Endodermal cell (in vitro differentiated cells): Measurements from ENCODE around the gene UQCR11. TPM values are rescaled to one million over a fixed set of nuclear protein-coding genes. Genes with fewer than 3 reads are reported as not detected.

Source experiments
- DNase-seq: peaks from one replicate; pipeline ENCODE4 v3.0.0-alpha.2; 2017
- H3K27ac ChIP-seq: 2 replicates; pipeline ENCODE4 v1.5.1; 2013; ENCODE audit warnings: mild to moderate bottlenecking, low read depth, low read length, moderate library complexity
- H3K27me3 ChIP-seq: 2 replicates; pipeline ENCODE4 v1.6.1; 2013; ENCODE audit warnings: mild to moderate bottlenecking, low read length, moderate library complexity; ENCODE audit not compliant: insufficient read depth, control insufficient read depth, poor library complexity, severe bottlenecking
- H3K36me3 ChIP-seq: 2 replicates; pipeline ENCODE4 v1.7.0; 2013; ENCODE audit warnings: mild to moderate bottlenecking, low read length, moderate library complexity; ENCODE audit not compliant: control insufficient read depth, insufficient read depth
- H3K4me1 ChIP-seq: one replicate; pipeline ENCODE4 v1.7.0; 2013; ENCODE audit warnings: low read length; ENCODE audit not compliant: control insufficient read depth, insufficient read depth
- H3K4me3 ChIP-seq: 2 replicates; pipeline ENCODE4 v1.5.1; 2013; ENCODE audit warnings: mild to moderate bottlenecking, low read length, moderate library complexity
- H3K9ac ChIP-seq: 2 replicates; pipeline ENCODE4 v1.6.1; 2013; ENCODE audit warnings: mild to moderate bottlenecking, low read length, moderate library complexity; ENCODE audit not compliant: poor library complexity, severe bottlenecking; ENCODE audit errors: extremely low read depth
- H3K9me3 ChIP-seq: 2 replicates; pipeline ENCODE4 v1.6.1; 2013; ENCODE audit warnings: mild to moderate bottlenecking, low read length, moderate library complexity; ENCODE audit not compliant: control insufficient read depth
- H3K27ac Mint-ChIP-seq: 2 replicates; pipeline ENCODE4 v1.8.0; 2020; ENCODE audit warnings: mixed read lengths
- H3K27me3 Mint-ChIP-seq: 2 replicates; pipeline ENCODE4 v1.8.0; 2021; ENCODE audit warnings: mild to moderate bottlenecking, mixed read lengths; ENCODE audit not compliant: insufficient read depth
- H3K36me3 Mint-ChIP-seq: 2 replicates; pipeline ENCODE4 v1.8.0; 2020; ENCODE audit warnings: low read depth, mixed read lengths
- H3K4me1 Mint-ChIP-seq: 2 replicates; pipeline ENCODE4 v1.8.0; 2020; ENCODE audit warnings: mixed read lengths
- H3K4me3 Mint-ChIP-seq: 2 replicates; pipeline ENCODE4 v1.8.0; 2020; ENCODE audit warnings: mild to moderate bottlenecking, moderate library complexity, mixed read lengths
- H3K9me3 Mint-ChIP-seq: 2 replicates; pipeline ENCODE4 v1.8.0; 2020; ENCODE audit warnings: mild to moderate bottlenecking, mixed read lengths
- WGBS, 2 experiments: methylation state at CpG; one replicate each; pipeline versions ENCODE4 v1.1.5 to v1.1.7; 2013; ENCODE audit warnings: missing lambda C conversion rate in 2 of 2, mixed read lengths in 1 of 2; ENCODE audit not compliant: insufficient coverage in 1 of 2, insufficient read length in 1 of 2; 5-methylcytosine and 5-hydroxymethylcytosine counted together
- total RNA-seq, 2 donors: library from RNA; stranded (reverse); fragmentation: NEBNext Ultra II Directional in 1 of 2; extraction: Animal tissue kit (Norgen Biotek cat#: 25700) in 1 of 2; gene quantifications; 2 replicates in 1 of 2; 3 replicates in 1 of 2; pipeline ENCODE4 v1.2.1, GENCODE V29; 2021
- TF ChIP-seq, protein P1 (sequence below): fragments of 200-600 bp; sonication (generic); conservative IDR thresholded peaks from 2 replicates; pipeline ENCODE4 v1.5.0; 2021; ENCODE audit warnings: antibody characterized with exemption, mild to moderate bottlenecking

The UQCR11 gene
- total RNA-seq, 2 donors from 2014 or later = 171 to 195 TPM

DNA sequence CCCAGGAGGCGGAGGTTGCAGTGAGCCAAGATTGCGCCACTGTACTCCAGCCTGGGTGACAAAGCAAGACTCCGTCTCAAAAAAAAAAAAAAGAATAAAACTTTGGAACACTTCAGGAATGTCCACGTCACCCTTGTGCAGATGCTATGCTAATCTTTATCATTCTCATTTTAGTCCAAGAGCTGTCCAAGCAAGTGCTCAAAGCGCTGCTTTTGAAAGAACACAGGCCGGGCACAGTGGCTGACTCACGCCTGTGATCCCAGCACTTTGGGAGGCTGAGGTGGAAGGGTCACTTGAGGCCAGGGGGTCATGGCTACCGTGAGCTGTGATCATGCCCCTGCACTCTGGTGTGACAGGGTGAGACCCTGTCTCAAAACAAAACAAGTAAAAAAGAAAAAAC lies 11.1 kb upstream of the UQCR11 start:
- H3K9me3 Mint-ChIP-seq = no peaks in the 10 kb centered on the region
- TF ChIP-seq, protein P1, sequence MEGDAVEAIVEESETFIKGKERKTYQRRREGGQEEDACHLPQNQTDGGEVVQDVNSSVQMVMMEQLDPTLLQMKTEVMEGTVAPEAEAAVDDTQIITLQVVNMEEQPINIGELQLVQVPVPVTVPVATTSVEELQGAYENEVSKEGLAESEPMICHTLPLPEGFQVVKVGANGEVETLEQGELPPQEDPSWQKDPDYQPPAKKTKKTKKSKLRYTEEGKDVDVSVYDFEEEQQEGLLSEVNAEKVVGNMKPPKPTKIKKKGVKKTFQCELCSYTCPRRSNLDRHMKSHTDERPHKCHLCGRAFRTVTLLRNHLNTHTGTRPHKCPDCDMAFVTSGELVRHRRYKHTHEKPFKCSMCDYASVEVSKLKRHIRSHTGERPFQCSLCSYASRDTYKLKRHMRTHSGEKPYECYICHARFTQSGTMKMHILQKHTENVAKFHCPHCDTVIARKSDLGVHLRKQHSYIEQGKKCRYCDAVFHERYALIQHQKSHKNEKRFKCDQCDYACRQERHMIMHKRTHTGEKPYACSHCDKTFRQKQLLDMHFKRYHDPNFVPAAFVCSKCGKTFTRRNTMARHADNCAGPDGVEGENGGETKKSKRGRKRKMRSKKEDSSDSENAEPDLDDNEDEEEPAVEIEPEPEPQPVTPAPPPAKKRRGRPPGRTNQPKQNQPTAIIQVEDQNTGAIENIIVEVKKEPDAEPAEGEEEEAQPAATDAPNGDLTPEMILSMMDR = no peak
- H3K36me3 Mint-ChIP-seq = peaks cover 70% of the 10 kb centered on the region
- no peak overlapping the region for H3K27ac ChIP-seq
- H3K27ac Mint-ChIP-seq = peak overlapping the region; percentile 7
- H3K4me1 ChIP-seq = no peaks in the 10 kb centered on the region
- no peaks in the 10 kb centered on the region for H3K27me3 Mint-ChIP-seq
- H3K9me3 ChIP-seq = no peaks in the 10 kb centered on the region
- no peak overlapping the region for H3K4me3 ChIP-seq
- 87 to 97% methylated on average over 5 to 8 of the region's 8 CpGs for WGBS, 2 experiments
- peaks cover 79% of the 10 kb centered on the region for H3K36me3 ChIP-seq
- no peaks in the 10 kb centered on the region for H3K27me3 ChIP-seq
- H3K4me3 Mint-ChIP-seq = no peak overlapping the region
- no peak overlapping the region for H3K9ac ChIP-seq
- no peaks in the 10 kb centered on the region for H3K4me1 Mint-ChIP-seq
- DNase-seq = no peak

DNA sequence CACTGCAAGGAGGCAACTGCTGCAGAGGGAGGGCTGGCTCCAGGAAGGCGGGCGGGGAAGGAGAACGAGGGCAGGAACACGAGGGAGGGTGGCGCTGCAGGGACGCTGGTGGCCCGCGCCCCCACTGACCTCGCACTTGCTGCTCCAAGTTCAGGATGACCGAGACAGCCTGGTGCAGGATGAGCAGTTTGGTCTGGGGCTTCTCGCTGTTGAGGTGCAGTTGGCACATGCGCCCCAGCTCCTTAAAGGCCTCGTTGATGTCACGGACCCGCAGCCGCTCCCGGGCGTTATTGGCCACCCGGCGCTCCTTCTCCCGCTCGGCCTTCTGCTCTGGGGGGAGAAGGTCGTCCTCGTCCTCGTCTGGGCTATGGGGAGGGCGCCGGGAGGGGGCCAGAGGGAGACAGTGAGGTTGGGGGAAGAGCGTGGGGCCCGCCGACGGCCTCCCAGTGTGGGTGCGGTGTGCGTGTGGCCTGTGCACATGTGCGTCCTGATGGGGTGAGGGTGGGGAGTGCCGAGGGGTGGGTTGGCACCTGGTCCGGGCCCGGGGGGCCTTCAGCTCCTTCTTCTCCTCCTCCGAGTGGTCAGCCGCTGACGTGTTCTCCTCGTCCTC lies 10.0 kb upstream of the UQCR11 start:
- WGBS, 2 experiments = 93 to 95% methylated on average over 15 to 40 of the region's 41 CpGs
- H3K27me3 ChIP-seq = no peaks in the 10 kb centered on the region
- Mint-ChIP-seq H3K27ac (no peak overlapping the region), H3K4me1 (no peaks in the 10 kb centered on the region), H3K4me3 (no peak overlapping the region), H3K27me3 (no peaks in the 10 kb centered on the region), H3K9me3 (no peaks in the 10 kb centered on the region), H3K36me3 (peaks cover 76% of the 10 kb centered on the region)
- H3K27ac ChIP-seq = no peak overlapping the region
- no peak overlapping the region for H3K9ac ChIP-seq
- DNase-seq = no peak
- H3K4me3 ChIP-seq = no peak overlapping the region
- no peaks in the 10 kb centered on the region for H3K4me1 ChIP-seq
- TF ChIP-seq, protein P1 = no peak
- peaks cover 75% of the 10 kb centered on the region for H3K36me3 ChIP-seq
- H3K9me3 ChIP-seq = no peaks in the 10 kb centered on the region

DNA sequence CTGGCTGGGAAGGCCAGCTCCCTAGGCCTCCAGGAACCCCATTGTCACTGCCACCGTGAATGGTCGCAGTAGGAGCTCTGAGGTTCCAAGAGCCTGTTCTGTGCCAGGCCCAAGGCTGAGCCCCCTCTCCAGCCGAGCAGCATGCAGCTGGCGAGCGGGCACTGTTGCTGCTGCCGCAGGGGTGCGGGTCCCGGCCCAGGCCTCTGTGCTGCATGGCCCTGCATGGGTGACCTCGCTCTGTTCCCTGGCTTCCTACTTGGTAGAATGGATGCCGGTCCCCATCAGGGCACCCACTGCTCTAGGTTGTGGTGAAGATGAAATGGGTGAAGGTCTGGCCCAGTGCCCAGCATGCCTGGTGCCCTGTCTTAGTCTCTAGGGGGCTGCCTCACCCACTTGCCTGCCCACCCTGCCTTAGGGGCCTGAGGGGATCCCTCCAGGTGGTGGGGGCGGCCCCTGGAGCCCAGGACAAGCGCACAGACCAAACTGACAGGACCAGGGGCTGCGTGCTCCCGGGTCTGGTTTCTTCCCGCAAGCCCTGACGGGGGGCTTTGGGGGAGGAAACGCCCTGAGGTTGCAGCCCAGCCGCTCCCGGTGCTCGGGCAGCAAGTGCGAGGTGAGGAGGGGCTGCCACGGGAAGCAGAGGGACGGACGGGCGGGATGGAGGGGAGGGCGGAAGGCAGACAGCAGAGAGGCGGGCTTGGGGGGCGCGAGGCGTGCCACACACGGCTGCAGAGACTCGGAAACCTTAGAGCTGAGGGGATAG lies 8.7 kb upstream of the UQCR11 start:
- no peak for DNase-seq
- Mint-ChIP-seq H3K27me3 (no peaks in the 10 kb centered on the region), H3K27ac (no peak overlapping the region), H3K9me3 (no peaks in the 10 kb centered on the region), H3K36me3 (peaks cover 74% of the 10 kb centered on the region), H3K4me1 (no peaks in the 10 kb centered on the region), H3K4me3 (no peak overlapping the region)
- no peaks in the 10 kb centered on the region for H3K9me3 ChIP-seq
- no peak overlapping the region for H3K27ac ChIP-seq
- peaks cover 70% of the 10 kb centered on the region for H3K36me3 ChIP-seq
- TF ChIP-seq, protein P1 = no peak
- WGBS, 2 experiments = 96 to 98% methylated on average over 22 to 32 of the region's 32 CpGs
- no peak overlapping the region for H3K9ac ChIP-seq
- no peaks in the 10 kb centered on the region for H3K4me1 ChIP-seq
- no peaks in the 10 kb centered on the region for H3K27me3 ChIP-seq
- no peak overlapping the region for H3K4me3 ChIP-seq
